Mammary epithelial cell (primary cell): ENCODE data around the gene MYH10.

Experiments used
- EZH2 ChIP-seq: IDR thresholded peaks from 2 replicates; pipeline ENCODE4 v1.6.1; 2012; ENCODE audit warnings: low read length, inconsistent platforms, borderline replicate concordance
- TF ChIP-seq, protein P1 (sequence below), 2 donors: IDR thresholded peaks in 1 of 2; conservative IDR thresholded peaks in 1 of 2; 2 replicates each; pipeline ENCODE4 v1.5.1; 2011 to 2012; ENCODE audit warnings: inconsistent platforms in 2 of 2, low read length in 2 of 2, mild to moderate bottlenecking in 2 of 2, control low read depth in 1 of 2, low read depth in 1 of 2; ENCODE audit not compliant: insufficient read depth in 1 of 2; ENCODE audit errors: extremely low read depth in 1 of 2

DNA sequence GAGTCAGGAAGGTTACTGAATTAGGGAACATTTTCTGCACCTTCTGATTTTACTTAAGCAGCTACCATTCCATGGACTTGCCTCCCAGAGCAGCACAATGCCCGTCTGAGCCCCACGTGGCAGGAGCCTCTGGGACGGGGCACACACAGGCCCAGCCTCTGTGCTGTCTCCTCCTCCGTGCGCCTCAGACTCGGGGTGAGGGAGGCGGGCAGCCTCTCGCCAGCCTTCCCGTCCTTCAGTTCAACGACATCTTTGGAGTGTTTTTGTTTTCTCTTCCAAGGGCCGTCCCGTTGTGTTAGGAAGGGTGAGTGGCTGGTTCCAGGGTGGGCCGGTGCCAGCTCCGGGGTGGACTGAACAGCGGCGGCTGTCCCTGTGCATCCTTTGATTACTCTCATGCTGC is 163.0 kb downstream of the MYH10 start:
- TF ChIP-seq, protein P1, sequence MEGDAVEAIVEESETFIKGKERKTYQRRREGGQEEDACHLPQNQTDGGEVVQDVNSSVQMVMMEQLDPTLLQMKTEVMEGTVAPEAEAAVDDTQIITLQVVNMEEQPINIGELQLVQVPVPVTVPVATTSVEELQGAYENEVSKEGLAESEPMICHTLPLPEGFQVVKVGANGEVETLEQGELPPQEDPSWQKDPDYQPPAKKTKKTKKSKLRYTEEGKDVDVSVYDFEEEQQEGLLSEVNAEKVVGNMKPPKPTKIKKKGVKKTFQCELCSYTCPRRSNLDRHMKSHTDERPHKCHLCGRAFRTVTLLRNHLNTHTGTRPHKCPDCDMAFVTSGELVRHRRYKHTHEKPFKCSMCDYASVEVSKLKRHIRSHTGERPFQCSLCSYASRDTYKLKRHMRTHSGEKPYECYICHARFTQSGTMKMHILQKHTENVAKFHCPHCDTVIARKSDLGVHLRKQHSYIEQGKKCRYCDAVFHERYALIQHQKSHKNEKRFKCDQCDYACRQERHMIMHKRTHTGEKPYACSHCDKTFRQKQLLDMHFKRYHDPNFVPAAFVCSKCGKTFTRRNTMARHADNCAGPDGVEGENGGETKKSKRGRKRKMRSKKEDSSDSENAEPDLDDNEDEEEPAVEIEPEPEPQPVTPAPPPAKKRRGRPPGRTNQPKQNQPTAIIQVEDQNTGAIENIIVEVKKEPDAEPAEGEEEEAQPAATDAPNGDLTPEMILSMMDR (conservative IDR thresholded peaks at IDR 0.05 in 1 of 2, IDR thresholded peaks at IDR 0.05 in 1 of 2; ENCODE audit: extremely low read depth in 1 of 2, insufficient read depth in 1 of 2, low read depth in 1 of 2, low read length in 2 of 2) = no peak
- TF ChIP-seq EZH2 = no peak
